ENCODE data around the gene SPPL3. TPM values are rescaled to one million over a fixed set of nuclear protein-coding genes. Genes with fewer than 3 reads are reported as not detected.
"Not testable (repeated sequence)": the region's sequence is repeated elsewhere in the genome, so short reads cannot be mapped to it uniquely, and the experiment has no call there.

SPPL3 gene
- total RNA-seq, 2 experiments from 2014 or later: 19.8 to 22.2 TPM

- CTCF ChIA-PET: interaction anchor here (0.6 kb wide), 2 partner anchors 15 to 86 kb away, joined by 3 to 4 read pairs; no protein-coding TSS in a partner anchor
- no peaks in the 10 kb centered on the region for H3K4me1 Mint-ChIP-seq (ENCODE audit: low read depth)
- no peaks in the 10 kb centered on the region for H3K27me3 Mint-ChIP-seq (ENCODE audit: low read depth)
- H3K9me3 Mint-ChIP-seq: no peaks in the 10 kb centered on the region
- no peak overlapping the region for H3K4me3 Mint-ChIP-seq
- intact Hi-C loops (cut with micrococcal nuclease): no loop called here
- DNase-seq: no peak
- H3K36me3 Mint-ChIP-seq (ENCODE audit: low read depth): peaks cover 4% of the 10 kb centered on the region
- H3K27ac Mint-ChIP-seq: no peak overlapping the region
Measured at GRCh38 chr12:120735181-120735580, 169.0 kb downstream of the SPPL3 start.

DNA sequence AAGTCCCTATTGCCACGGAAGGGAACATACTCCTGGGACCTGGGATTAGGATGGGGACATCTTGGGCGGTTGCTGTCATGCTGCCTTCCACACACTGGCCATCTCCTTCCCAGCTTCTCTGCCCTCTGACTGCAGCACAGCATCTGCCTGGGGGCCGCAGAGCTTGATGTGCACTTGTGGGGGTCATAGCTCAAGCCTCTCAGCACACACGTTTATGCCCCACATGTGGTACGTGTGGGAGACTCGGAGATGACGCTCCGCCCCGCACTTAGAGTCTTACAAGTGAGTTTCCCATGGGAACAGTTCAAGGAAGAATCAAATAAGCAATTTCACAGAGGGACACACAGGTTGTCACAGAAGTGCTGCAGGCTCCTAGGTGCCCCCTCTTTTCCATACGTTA is 169.9 kb downstream of the SPPL3 start:
- Mint-ChIP-seq H3K27me3 (ENCODE audit: low read depth) (no peaks in the 10 kb centered on the region), H3K4me1 (ENCODE audit: low read depth) (no peaks in the 10 kb centered on the region), H3K9me3 (no peaks in the 10 kb centered on the region), H3K27ac (no peak overlapping the region), H3K4me3 (no peak overlapping the region), H3K36me3 (ENCODE audit: low read depth) (peaks cover 8% of the 10 kb centered on the region)
- CTCF ChIA-PET: no interaction called here
- intact Hi-C loops (cut with micrococcal nuclease): no loop called here
- no peak for DNase-seq

DNA sequence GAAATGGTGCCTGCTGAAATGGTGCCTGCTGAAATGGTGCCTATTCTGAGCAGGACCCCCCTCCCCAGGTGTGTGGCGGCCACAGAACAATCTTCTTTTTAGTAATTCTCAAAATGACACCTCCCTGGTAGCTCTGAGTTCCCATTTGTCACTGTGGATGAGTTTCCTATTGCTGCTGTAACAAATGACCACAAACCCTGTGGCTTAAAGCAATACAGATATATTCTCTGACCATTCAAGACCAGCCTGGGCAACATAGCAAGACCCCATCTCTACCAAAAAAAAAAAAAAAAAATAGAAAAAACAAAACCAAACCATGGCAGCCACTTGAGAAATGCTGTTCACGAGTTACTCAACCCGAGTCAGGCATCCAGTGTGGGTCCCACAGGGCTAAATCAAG is 170.6 kb downstream of the SPPL3 start:
- no peaks in the 10 kb centered on the region for H3K4me1 Mint-ChIP-seq (ENCODE audit: low read depth)
- H3K36me3 Mint-ChIP-seq (ENCODE audit: low read depth): peaks cover 8% of the 10 kb centered on the region
- H3K4me3 Mint-ChIP-seq: no peak overlapping the region
- no peak overlapping the region for H3K27ac Mint-ChIP-seq
- H3K27me3 Mint-ChIP-seq (ENCODE audit: low read depth): no peaks in the 10 kb centered on the region
- H3K9me3 Mint-ChIP-seq: no peaks in the 10 kb centered on the region
- intact Hi-C loops (cut with micrococcal nuclease): no loop called here
- CTCF ChIA-PET: no interaction called here
- no peak for DNase-seq

DNA sequence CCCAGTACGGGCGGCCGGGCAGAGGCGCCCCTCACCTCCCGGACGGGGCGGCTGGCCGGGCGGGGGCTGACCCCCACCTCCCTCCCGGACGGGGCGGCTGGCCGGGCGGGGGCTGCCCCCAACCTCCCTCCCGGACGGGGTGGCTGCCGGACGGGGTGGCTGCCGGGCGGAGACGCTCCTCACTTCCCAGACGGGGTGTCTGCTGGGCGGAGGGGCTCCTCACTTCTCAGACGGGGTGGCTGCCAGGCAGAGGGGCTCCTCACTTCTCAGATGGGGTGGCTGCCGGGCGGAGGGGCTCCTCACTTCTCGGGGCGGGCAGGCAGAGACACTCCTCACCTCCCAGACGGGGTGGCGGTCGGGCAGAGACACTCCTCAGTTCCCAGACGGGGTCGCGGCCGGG is 172.0 kb downstream of the SPPL3 start:
- DNase-seq; H3K4me1 Mint-ChIP-seq (ENCODE audit: low read depth); intact Hi-C loops (cut with micrococcal nuclease); H3K27ac Mint-ChIP-seq; H3K36me3 Mint-ChIP-seq (ENCODE audit: low read depth); H3K4me3 Mint-ChIP-seq; CTCF ChIA-PET; H3K9me3 Mint-ChIP-seq; H3K27me3 Mint-ChIP-seq (ENCODE audit: low read depth): not testable (repeated sequence)

- Mint-ChIP-seq H3K9me3 (no peaks in the 10 kb centered on the region), H3K27me3 (ENCODE audit: low read depth) (no peaks in the 10 kb centered on the region), H3K36me3 (ENCODE audit: low read depth) (peaks cover 13% of the 10 kb centered on the region), H3K4me3 (no peak overlapping the region), H3K27ac (no peak overlapping the region), H3K4me1 (ENCODE audit: low read depth) (peaks cover 14% of the 10 kb centered on the region)
- CTCF ChIA-PET: interaction anchor here (0.6 kb wide), 1 partner anchor 210 kb away, joined by 3 read pairs; no protein-coding TSS in a partner anchor
- no peak for DNase-seq
- intact Hi-C loops (cut with micrococcal nuclease): loop anchor here (2.0 to 5.0 kb wide), 2 partner anchors 56 to 145 kb away; partner anchors contain the start of gene POP5
Measured at GRCh38 chr12:120726961-120727360, 177.2 kb downstream of the SPPL3 start.

DNA sequence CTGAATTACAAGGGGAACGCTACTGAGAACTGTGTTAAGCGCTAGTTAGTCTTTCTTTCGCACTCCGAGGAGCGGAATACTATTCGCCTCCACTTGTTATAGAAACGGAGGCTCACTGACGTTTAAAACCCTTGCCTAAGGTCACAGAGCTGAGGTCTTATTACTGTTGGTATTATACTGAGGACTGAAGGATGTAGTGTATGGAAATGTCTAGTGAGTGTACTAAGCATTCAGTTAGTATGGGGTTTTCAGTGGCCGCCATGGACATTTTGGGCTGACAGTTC is 177.7 kb downstream of the SPPL3 start:
- CTCF ChIA-PET: interaction anchor here (0.6 kb wide), 1 partner anchor 211 kb away, joined by 3 read pairs; no protein-coding TSS in a partner anchor
- peaks cover 11% of the 10 kb centered on the region for H3K36me3 Mint-ChIP-seq (ENCODE audit: low read depth)
- intact Hi-C loops (cut with micrococcal nuclease): loop anchor here (2.0 to 5.0 kb wide), 2 partner anchors 56 to 144 kb away; partner anchors contain the start of gene POP5
- no peaks in the 10 kb centered on the region for H3K9me3 Mint-ChIP-seq
- H3K27me3 Mint-ChIP-seq (ENCODE audit: low read depth): no peaks in the 10 kb centered on the region
- DNase-seq: no peak
- peaks cover 14% of the 10 kb centered on the region for H3K4me1 Mint-ChIP-seq (ENCODE audit: low read depth)
- peak overlapping the region; percentile 74 for H3K4me3 Mint-ChIP-seq
- H3K27ac Mint-ChIP-seq: no peak overlapping the region

GRCh38 chr12:120725659-120726509 is 178.3 kb downstream of the SPPL3 start, which contains the start of gene ACADS:
Gene ACADS, plus strand, starts transcription at chr12:120725826. Its CDS starts 60 bp downstream, at chr12:120725886.
- CTCF ChIA-PET: interaction anchor here (0.6 to 1.5 kb wide), 4 partner anchors 12 to 609 kb away, joined by 3 to 8 read pairs (median 4); no protein-coding TSS in a partner anchor
- Mint-ChIP-seq H3K36me3 (ENCODE audit: low read depth) (peaks cover 11% of the 10 kb centered on the region), H3K27me3 (ENCODE audit: low read depth) (no peaks in the 10 kb centered on the region), H3K27ac (no peak within 1 kb of the TSS), H3K9me3 (no peaks in the 10 kb centered on the region), H3K4me1 (ENCODE audit: low read depth) (peaks cover 14% of the 10 kb centered on the region), H3K4me3 (peak within 1 kb of the TSS; percentile 74)
- intact Hi-C loops (cut with micrococcal nuclease): loop anchor here (1.0 to 5.0 kb wide), 4 partner anchors 40 to 245 kb away; partner anchors contain the start of gene POP5
- DNase-seq: peak; percentile 91

- CTCF ChIA-PET: interaction anchor here (0.6 to 1.5 kb wide), 6 partner anchors 11 to 610 kb away, joined by 3 to 8 read pairs (median 3); no protein-coding TSS in a partner anchor
- Mint-ChIP-seq H3K27ac (no peak overlapping the region), H3K9me3 (no peaks in the 10 kb centered on the region), H3K4me3 (peak overlapping the region; percentile 74), H3K4me1 (ENCODE audit: low read depth) (peaks cover 14% of the 10 kb centered on the region), H3K36me3 (ENCODE audit: low read depth) (peaks cover 10% of the 10 kb centered on the region), H3K27me3 (ENCODE audit: low read depth) (no peaks in the 10 kb centered on the region)
- intact Hi-C loops (cut with micrococcal nuclease): loop anchor here (1.0 to 5.0 kb wide), 3 partner anchors 39 to 246 kb away; partner anchors contain the start of gene POP5
- DNase-seq: no peak
Measured at GRCh38 chr12:120725151-120725658, 179.0 kb downstream of the SPPL3 start.

- CTCF ChIA-PET: interaction anchor here (0.6 to 1.5 kb wide), 4 partner anchors 75 to 217 kb away, joined by 3 to 8 read pairs (median 4); no protein-coding TSS in a partner anchor
- DNase-seq: no peak
- intact Hi-C loops (cut with micrococcal nuclease): loop anchor here (1.0 to 5.0 kb wide), 3 partner anchors 38 to 247 kb away; partner anchors contain the start of gene POP5
- Mint-ChIP-seq H3K36me3 (ENCODE audit: low read depth) (peaks cover 11% of the 10 kb centered on the region), H3K4me3 (peak overlapping the region; percentile 74), H3K27ac (no peak overlapping the region), H3K27me3 (ENCODE audit: low read depth) (no peaks in the 10 kb centered on the region), H3K4me1 (ENCODE audit: low read depth) (peaks cover 14% of the 10 kb centered on the region), H3K9me3 (no peaks in the 10 kb centered on the region)
Measured at GRCh38 chr12:120724720-120725119, 179.4 kb downstream of the SPPL3 start.

- CTCF ChIA-PET: no interaction called here
- Mint-ChIP-seq H3K36me3 (ENCODE audit: low read depth) (peaks cover 22% of the 10 kb centered on the region), H3K9me3 (no peaks in the 10 kb centered on the region), H3K4me3 (no peak overlapping the region), H3K4me1 (ENCODE audit: low read depth) (peaks cover 22% of the 10 kb centered on the region), H3K27ac (no peak overlapping the region), H3K27me3 (ENCODE audit: low read depth) (no peaks in the 10 kb centered on the region)
- intact Hi-C loops (cut with micrococcal nuclease): no loop called here
- no peak for DNase-seq
Measured at GRCh38 chr12:120722784-120723183, 181.4 kb downstream of the SPPL3 start.

GRCh38 chr12:120721866-120722265 is 182.3 kb downstream of the SPPL3 start:
- no peaks in the 10 kb centered on the region for H3K9me3 Mint-ChIP-seq
- no peak for DNase-seq
- no peak overlapping the region for H3K27ac Mint-ChIP-seq
- H3K4me1 Mint-ChIP-seq (ENCODE audit: low read depth): peaks cover 22% of the 10 kb centered on the region
- H3K36me3 Mint-ChIP-seq (ENCODE audit: low read depth): peaks cover 22% of the 10 kb centered on the region
- intact Hi-C loops (cut with micrococcal nuclease): no loop called here
- no peaks in the 10 kb centered on the region for H3K27me3 Mint-ChIP-seq (ENCODE audit: low read depth)
- no peak overlapping the region for H3K4me3 Mint-ChIP-seq
- CTCF ChIA-PET: interaction anchor here (1.2 kb wide), 1 partner anchor 75 kb away, joined by 3 read pairs; no protein-coding TSS in a partner anchor

DNA sequence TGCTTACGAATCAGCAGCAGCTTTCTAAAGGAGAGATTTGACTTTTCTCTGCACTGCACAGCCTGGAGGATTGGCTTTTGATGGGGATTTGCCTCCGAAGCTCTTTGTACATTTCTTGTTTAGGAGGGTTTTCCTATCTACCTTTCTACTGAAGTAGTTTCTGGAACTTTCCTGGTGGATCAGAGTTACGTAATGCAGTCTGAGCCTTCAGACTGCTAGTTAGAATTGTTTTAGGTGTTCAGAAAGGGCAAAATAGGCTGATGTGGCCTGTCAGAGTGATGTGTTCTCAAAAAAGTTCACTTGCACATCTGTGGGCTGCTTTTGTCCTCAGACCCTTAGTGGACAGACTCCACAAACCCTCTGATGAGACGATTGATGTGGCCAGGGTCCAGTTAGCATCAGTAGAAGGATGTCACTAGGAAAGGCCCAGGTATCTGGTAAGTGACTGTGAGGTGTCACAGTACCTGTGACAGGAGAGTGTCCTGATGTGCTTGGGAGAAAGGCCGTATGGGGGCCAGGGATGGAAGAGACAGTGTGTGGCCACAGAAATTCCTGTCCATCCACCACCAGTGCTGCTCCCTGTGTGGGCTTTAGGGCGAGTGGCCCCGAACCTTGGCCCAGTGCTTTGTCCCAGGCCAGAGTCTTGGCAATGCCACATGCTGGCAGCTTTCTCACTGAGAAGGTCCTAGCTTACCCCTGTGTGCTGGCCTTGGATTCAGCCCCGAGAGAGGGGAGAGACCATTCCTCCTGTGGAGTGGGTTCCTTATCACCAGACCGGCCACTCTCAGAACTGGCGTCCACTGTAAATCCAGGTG is 183.0 kb downstream of the SPPL3 start:
- intact Hi-C loops (cut with micrococcal nuclease): no loop called here
- Mint-ChIP-seq H3K9me3 (no peaks in the 10 kb centered on the region), H3K36me3 (ENCODE audit: low read depth) (peaks cover 28% of the 10 kb centered on the region), H3K4me3 (no peak overlapping the region), H3K27me3 (ENCODE audit: low read depth) (no peaks in the 10 kb centered on the region), H3K4me1 (ENCODE audit: low read depth) (peaks cover 20% of the 10 kb centered on the region), H3K27ac (no peak overlapping the region)
- CTCF ChIA-PET: interaction anchor here (1.2 to 1.9 kb wide), 3 partner anchors 73 to 138 kb away, joined by 3 to 8 read pairs (median 5); no protein-coding TSS in a partner anchor
- DNase-seq: no peak
